ENCODE data around the gene IER3. TPM values are rescaled to one million over a fixed set of nuclear protein-coding genes. Genes with fewer than 3 reads are reported as not detected.

IER3 gene
- total RNA-seq, 1 donor from 2014 or later: 131 TPM

DNA sequence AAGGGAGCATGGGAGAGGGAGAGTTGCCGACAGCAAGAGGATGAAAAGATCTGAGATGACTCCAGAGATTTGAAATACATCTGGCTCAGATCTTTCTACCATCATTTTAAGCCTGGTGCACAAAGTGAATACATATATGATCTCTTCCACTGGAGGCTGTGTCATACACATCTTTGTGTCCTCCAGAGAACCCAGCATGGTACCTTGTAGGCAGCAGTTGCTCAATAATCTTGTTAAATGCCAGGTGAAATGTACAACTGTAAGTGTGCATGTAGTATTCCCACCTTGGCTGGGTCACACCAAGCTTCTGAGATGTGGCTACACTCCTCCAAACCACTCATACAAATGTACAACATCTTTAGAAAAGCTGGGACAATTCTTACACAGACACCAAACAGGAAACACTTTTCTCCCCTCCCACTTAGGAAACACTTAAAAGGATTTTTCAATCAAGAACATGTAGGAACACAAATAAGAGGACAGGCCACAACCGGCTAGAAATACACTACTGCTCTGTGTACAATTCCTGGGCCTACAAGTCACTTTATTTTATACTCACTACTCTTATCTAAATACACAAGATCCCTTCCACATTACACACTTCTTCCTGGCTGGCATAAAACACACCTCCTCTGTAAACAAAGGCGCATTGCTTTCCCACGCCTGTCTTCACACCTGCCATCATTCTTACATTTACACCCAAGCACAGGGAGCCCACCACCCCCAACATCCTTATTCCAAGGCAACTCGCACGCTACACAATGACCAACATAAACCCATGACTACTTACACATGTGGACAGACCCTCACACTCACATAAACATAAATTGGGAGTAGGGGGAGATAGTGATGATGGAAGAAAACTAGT is 3.8 kb upstream of the IER3 start:
- Mint-ChIP-seq H3K27ac (peak overlapping the region; percentile 10), H3K4me1 (peaks cover 51% of the 10 kb centered on the region), H3K9me3 (no peaks in the 10 kb centered on the region), H3K27me3 (ENCODE audit: low read depth) (no peaks in the 10 kb centered on the region), H3K4me3 (no peak overlapping the region), H3K36me3 (no peaks in the 10 kb centered on the region)
- no peak for DNase-seq (ENCODE audit: low spot score in 2 of 2, unreplicated experiment in 2 of 2)
- TF ChIP-seq, protein P1, sequence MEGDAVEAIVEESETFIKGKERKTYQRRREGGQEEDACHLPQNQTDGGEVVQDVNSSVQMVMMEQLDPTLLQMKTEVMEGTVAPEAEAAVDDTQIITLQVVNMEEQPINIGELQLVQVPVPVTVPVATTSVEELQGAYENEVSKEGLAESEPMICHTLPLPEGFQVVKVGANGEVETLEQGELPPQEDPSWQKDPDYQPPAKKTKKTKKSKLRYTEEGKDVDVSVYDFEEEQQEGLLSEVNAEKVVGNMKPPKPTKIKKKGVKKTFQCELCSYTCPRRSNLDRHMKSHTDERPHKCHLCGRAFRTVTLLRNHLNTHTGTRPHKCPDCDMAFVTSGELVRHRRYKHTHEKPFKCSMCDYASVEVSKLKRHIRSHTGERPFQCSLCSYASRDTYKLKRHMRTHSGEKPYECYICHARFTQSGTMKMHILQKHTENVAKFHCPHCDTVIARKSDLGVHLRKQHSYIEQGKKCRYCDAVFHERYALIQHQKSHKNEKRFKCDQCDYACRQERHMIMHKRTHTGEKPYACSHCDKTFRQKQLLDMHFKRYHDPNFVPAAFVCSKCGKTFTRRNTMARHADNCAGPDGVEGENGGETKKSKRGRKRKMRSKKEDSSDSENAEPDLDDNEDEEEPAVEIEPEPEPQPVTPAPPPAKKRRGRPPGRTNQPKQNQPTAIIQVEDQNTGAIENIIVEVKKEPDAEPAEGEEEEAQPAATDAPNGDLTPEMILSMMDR (IDR thresholded peaks at IDR 0.05; ENCODE audit: unreplicated experiment): no peak

DNA sequence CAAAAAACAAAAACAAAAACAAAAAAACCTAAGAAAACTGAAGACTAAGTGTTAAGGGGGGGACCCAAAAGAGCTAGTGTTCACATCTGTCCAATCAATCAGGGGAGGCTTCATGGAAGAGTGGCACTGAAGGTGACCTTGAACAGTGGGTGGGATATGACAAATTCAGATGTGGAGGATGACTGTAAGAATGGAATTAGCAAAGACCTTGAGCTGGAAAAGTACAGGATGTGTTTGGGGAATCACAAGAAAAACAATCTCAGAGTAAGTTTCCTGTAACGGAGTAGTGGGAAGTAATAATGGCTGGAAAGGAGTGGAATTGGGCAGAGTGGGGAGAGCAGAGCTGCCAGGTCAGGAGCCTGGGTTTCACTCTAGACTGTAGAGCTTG is 2.9 kb upstream of the IER3 start:
- Mint-ChIP-seq H3K4me1 (peaks cover 43% of the 10 kb centered on the region), H3K9me3 (no peaks in the 10 kb centered on the region), H3K27me3 (ENCODE audit: low read depth) (no peaks in the 10 kb centered on the region), H3K36me3 (no peaks in the 10 kb centered on the region), H3K27ac (peak overlapping the region; percentile 7), H3K4me3 (no peak overlapping the region)
- TF ChIP-seq, protein P1 (IDR thresholded peaks at IDR 0.05; ENCODE audit: unreplicated experiment): no peak
- no peak for DNase-seq (ENCODE audit: low spot score in 2 of 2, unreplicated experiment in 2 of 2)

DNA sequence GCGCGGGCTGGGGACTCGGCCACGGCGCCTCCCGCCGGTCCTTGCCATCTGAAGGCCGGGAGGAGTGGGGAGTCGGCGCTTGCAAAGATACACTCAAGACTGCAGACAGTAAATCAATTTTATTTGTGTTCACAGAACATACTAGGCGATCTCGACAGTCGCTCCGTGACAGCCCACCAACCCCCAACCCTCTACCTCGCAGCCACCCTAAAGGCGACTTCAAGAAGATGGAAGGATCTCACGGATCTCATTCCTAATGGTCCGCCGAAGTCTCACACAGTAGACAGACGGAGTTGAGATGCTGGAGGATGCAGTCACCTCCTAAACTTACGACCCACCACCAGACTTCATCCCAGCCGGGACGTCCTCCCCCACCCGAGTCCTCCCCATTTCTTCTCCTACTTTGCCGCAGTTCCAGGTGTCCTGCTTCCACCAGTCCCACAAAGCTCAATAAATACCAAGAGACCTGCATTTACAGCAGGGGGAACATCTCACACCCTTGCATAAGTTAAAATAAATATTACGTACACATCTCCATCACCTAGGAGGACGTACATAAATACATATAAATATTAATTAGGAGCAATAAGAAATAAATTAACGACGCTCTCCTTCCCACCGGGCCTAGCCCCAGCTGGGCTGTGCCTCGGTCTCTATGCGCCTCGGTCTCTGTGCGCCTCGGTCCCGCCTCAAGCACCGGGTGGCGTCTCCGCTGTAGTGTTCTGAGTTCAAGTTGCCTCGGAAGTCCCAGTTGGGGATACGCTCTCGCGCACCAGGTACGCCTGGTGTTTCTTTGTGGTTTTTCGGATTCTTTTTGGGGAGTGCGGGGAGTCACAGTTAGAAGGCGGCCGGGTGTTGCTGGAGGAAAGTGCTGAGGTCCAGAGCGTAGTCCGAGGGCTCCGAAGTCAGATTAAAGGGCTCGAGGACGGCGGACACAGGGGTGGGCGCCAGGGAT is 971 bp downstream of the IER3 start:
- H3K9me3 Mint-ChIP-seq: no peaks in the 10 kb centered on the region
- peaks cover 39% of the 10 kb centered on the region for H3K4me1 Mint-ChIP-seq
- no peaks in the 10 kb centered on the region for H3K27me3 Mint-ChIP-seq (ENCODE audit: low read depth)
- peaks cover 18% of the 10 kb centered on the region for H3K36me3 Mint-ChIP-seq
- peak overlapping the region; percentile 97 for H3K4me3 Mint-ChIP-seq
- peak overlapping the region; percentile 95 for H3K27ac Mint-ChIP-seq
- DNase-seq (ENCODE audit: low spot score in 2 of 2, unreplicated experiment in 2 of 2): peak in 1 of 2 experiments; percentile 54
- TF ChIP-seq, protein P1 (IDR thresholded peaks at IDR 0.05; ENCODE audit: unreplicated experiment): no peak

DNA sequence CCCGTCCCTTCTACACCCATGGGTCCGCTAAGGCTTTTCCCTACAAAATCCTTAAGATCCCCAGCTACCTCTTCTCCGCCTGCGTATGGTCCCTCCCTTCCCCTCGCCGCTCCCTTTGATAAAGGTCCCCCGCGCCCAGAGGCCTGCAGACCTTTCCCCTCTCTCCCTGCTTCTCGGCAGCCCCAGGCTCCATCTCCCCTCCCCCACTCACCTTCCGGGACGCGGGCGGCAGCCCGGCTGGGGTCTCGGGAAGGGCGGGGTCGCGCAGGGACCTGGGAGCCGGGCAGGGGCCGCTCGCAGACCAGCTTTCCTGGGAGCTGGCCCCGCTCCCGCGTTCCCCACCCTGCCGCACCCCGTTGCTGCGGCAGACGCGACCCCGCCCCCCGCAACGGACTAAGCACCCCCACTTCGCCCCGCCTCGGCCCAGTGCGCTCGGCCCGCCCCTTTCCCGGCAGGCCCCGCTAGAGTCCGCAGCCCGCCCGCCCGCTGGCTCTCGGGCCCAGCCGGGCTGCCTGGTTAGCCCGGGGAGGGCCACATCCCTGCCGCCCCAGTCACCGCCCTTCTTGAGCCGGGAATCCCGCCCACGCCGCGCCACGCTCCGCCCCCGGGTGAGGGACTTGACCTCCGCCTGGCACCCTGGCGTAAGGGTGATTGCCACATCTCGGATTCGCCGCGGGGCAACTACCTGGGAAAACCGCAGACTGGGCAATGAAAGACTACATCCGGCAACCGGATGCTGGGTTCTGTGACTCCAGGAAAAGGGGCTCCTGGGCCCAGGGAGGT is 1.8 kb downstream of the IER3 start, which contains the start of gene FLOT1:
Gene FLOT1, minus strand, starts transcription at position 372 of the 783 bp plus-strand sequence. CDS start 498 bp downstream, outside the sequence.
- Mint-ChIP-seq H3K4me3 (peak within 1 kb of the TSS; percentile 97), H3K27me3 (ENCODE audit: low read depth) (no peaks in the 10 kb centered on the region), H3K4me1 (peaks cover 38% of the 10 kb centered on the region), H3K9me3 (no peaks in the 10 kb centered on the region), H3K27ac (peak within 1 kb of the TSS; percentile 95), H3K36me3 (peaks cover 22% of the 10 kb centered on the region)
- DNase-seq (ENCODE audit: low spot score in 2 of 2, unreplicated experiment in 2 of 2): peak; percentile 64 to 81
- TF ChIP-seq, protein P1 (IDR thresholded peaks at IDR 0.05; ENCODE audit: unreplicated experiment): no peak

DNA sequence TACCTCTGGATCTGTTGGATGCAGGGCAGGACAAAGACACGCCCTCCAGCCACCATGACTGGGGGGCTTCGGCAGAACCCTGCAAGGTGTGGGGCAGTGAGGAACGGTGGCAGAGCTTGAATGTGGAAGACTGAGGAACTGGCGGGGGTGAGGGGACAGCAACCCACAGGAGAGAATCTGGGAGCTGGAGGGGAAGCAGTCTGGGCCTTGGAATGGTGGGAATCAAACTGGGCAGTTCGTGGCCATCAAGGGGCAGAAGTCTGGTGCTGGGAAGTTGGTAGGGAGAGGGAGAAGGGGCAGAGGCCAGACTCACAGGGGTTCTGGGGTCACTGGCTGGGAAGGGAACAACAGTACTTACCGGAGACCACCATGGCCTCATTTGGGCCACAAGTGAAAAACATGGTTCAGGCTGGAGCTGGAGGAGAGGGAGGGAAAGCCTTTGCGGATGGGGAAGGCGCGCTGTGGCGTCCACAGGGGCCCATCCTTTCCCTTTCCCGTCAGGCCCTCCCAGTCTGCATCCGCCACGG is 2.5 kb downstream of the IER3 start:
- H3K27ac Mint-ChIP-seq: peak overlapping the region; percentile 95
- peaks cover 39% of the 10 kb centered on the region for H3K4me1 Mint-ChIP-seq
- TF ChIP-seq, protein P1 (IDR thresholded peaks at IDR 0.05; ENCODE audit: unreplicated experiment): no peak
- peak overlapping the region; percentile 97 for H3K4me3 Mint-ChIP-seq
- no peaks in the 10 kb centered on the region for H3K27me3 Mint-ChIP-seq (ENCODE audit: low read depth)
- no peaks in the 10 kb centered on the region for H3K9me3 Mint-ChIP-seq
- no peak for DNase-seq (ENCODE audit: low spot score in 2 of 2, unreplicated experiment in 2 of 2)
- H3K36me3 Mint-ChIP-seq: peaks cover 27% of the 10 kb centered on the region

All from mesothelial cell of epicardium (in vitro differentiated cells).